HEK293 (cell line): ENCODE results near the gene PRSS2.
"Not testable (repeated sequence)": the region's sequence is repeated elsewhere in the genome, so short reads cannot be mapped to it uniquely, and the experiment has no call there.

Source experiments
- CTCF ChIA-PET: fragments of 350-600 bp; formaldehyde crosslinking; extraction: SDS; loops from one replicate; lab custom pipeline; 2021; ENCODE audit warnings: antibody characterized with exemption; lab: Yijun Ruan, JAX
- POLR2A ChIA-PET: fragments of 300-600 bp; formaldehyde crosslinking; extraction: SDS; loops from one replicate; lab custom pipeline; 2020; ENCODE audit warnings: antibody characterized with exemption, inconsistent platforms; lab: Yijun Ruan, JAX
- H3K27ac ChIP-seq: fragments of 200-500 bp; sonication (Bioruptor generic); 2 replicates; pipeline ENCODE4 v1.5.1; 2014; ENCODE audit warnings: low read depth, low read length, control low read depth, inconsistent platforms; ENCODE audit errors: extremely low read depth
- H3K36me3 ChIP-seq, 2 experiments: fragments of 200-500 bp in 1 of 2; sonication (Bioruptor generic) in 1 of 2; 1 replicate in 1 of 2; 2 replicates in 1 of 2; pipeline ENCODE4 v1.5.1; 2014 to 2017; ENCODE audit warnings: inconsistent platforms in 2 of 2, low read length in 2 of 2; ENCODE audit not compliant: control insufficient read depth in 2 of 2, insufficient read depth in 1 of 2
- H3K4me1 ChIP-seq: fragments of 200-500 bp; sonication (Bioruptor generic); 2 replicates; pipeline ENCODE4 v1.5.1; 2014; ENCODE audit warnings: mild to moderate bottlenecking, low read length, inconsistent platforms; ENCODE audit not compliant: control insufficient read depth, insufficient read depth
- H3K4me3 ChIP-seq: 2 replicates; pipeline ENCODE4 v1.5.1; 2011; ENCODE audit warnings: low read depth, mild to moderate bottlenecking, control low read depth, low read length, moderate library complexity
- H3K9me3 ChIP-seq: fragments of 200-500 bp; sonication (Bioruptor generic); 2 replicates; pipeline ENCODE4 v1.5.1; 2014; ENCODE audit warnings: low read depth, low read length, inconsistent platforms; ENCODE audit not compliant: control insufficient read depth, insufficient read depth
- FEZF1 ChIP-seq: fragments of 450-650 bp; formaldehyde crosslinking; IDR thresholded peaks from 2 replicates; pipeline ENCODE4 v1.5.1; 2016; ENCODE audit warnings: missing biosample characterization, missing genetic modification characterization
- GLI2 ChIP-seq: fragments of 450-650 bp; formaldehyde crosslinking; IDR thresholded peaks from 2 replicates; pipeline ENCODE4; 2017; ENCODE audit warnings: missing biosample characterization, missing genetic modification characterization, low read depth, borderline replicate concordance
- KLF17 ChIP-seq: fragments of 450-650 bp; formaldehyde crosslinking; IDR thresholded peaks from 2 replicates; pipeline ENCODE4 v1.5.1; 2016; ENCODE audit warnings: missing biosample characterization, missing genetic modification characterization
- SP2 ChIP-seq: fragments of 450-650 bp; formaldehyde crosslinking; IDR thresholded peaks from 2 replicates; pipeline ENCODE4 v1.5.1; 2016; ENCODE audit warnings: missing biosample characterization, missing genetic modification characterization
- TCF7L2 ChIP-seq: IDR thresholded peaks from 2 replicates; pipeline ENCODE4 v1.6.1; 2011; ENCODE audit warnings: low read depth, mild to moderate bottlenecking, inconsistent platforms, low read length, moderate library complexity, borderline replicate concordance
- TRIM28 ChIP-seq: IDR thresholded peaks from 2 replicates; pipeline ENCODE4 v1.6.1; 2011; ENCODE audit warnings: low read length, control low read depth, borderline replicate concordance
- ZBTB17 ChIP-seq: fragments of 450-650 bp; formaldehyde crosslinking; IDR thresholded peaks from 2 replicates; pipeline ENCODE4 v1.5.1; 2016; ENCODE audit warnings: missing biosample characterization, missing genetic modification characterization
- ZBTB44 ChIP-seq: fragments of 450-650 bp; IDR thresholded peaks from 2 replicates; pipeline ENCODE4 v1.5.1; 2018; ENCODE audit warnings: missing biosample characterization, mild to moderate bottlenecking, missing genetic modification characterization
- ZIC2 ChIP-seq: fragments of 450-650 bp; formaldehyde crosslinking; IDR thresholded peaks from 2 replicates; pipeline ENCODE4 v1.5.1; 2016; ENCODE audit warnings: missing biosample characterization, missing genetic modification characterization
- ZNF23 ChIP-seq: fragments of 450-650 bp; formaldehyde crosslinking; IDR thresholded peaks from 2 replicates; pipeline ENCODE4 v1.5.1; 2016; ENCODE audit warnings: missing biosample characterization, missing genetic modification characterization, borderline replicate concordance
- ZNF248 ChIP-seq: fragments of 450-650 bp; formaldehyde crosslinking; IDR thresholded peaks from 2 replicates; pipeline ENCODE4 v1.5.1; 2017; ENCODE audit warnings: missing biosample characterization, missing genetic modification characterization
- ZNF311 ChIP-seq: fragments of 450-650 bp; formaldehyde crosslinking; IDR thresholded peaks from 2 replicates; pipeline ENCODE4 v1.5.1; 2017; ENCODE audit warnings: missing biosample characterization, missing genetic modification characterization, borderline replicate concordance
- ZNF433 ChIP-seq: fragments of 450-650 bp; formaldehyde crosslinking; IDR thresholded peaks from 2 replicates; pipeline ENCODE4 v1.5.1; 2016; ENCODE audit warnings: missing biosample characterization, missing genetic modification characterization, low read depth
- ZNF510 ChIP-seq: fragments of 450-650 bp; formaldehyde crosslinking; IDR thresholded peaks from 2 replicates; pipeline ENCODE4 v1.5.1; 2018; ENCODE audit warnings: mild to moderate bottlenecking, missing genetic modification characterization, missing biosample characterization; ENCODE audit not compliant: insufficient replicate concordance
- ZNF530 ChIP-seq: fragments of 450-650 bp; formaldehyde crosslinking; IDR thresholded peaks from 2 replicates; pipeline ENCODE4 v1.5.1; 2016; ENCODE audit warnings: low read depth, missing biosample characterization, missing genetic modification characterization
- ZNF560 ChIP-seq: fragments of 450-650 bp; formaldehyde crosslinking; IDR thresholded peaks from 2 replicates; pipeline ENCODE4 v1.5.1; 2017; ENCODE audit warnings: missing biosample characterization, missing genetic modification characterization, borderline replicate concordance
- ZNF677 ChIP-seq: fragments of 450-650 bp; IDR thresholded peaks from 2 replicates; pipeline ENCODE4 v1.5.0; 2018; ENCODE audit warnings: missing biosample characterization, mild to moderate bottlenecking, missing genetic modification characterization, moderate library complexity
- ZNF76 ChIP-seq: fragments of 450-650 bp; formaldehyde crosslinking; IDR thresholded peaks from 2 replicates; pipeline ENCODE4; 2016; ENCODE audit warnings: low read depth, missing biosample characterization, missing genetic modification characterization, borderline replicate concordance
- ZNF776 ChIP-seq: fragments of 450-650 bp; formaldehyde crosslinking; IDR thresholded peaks from 2 replicates; pipeline ENCODE4 v1.5.0; 2017; ENCODE audit warnings: missing biosample characterization, missing genetic modification characterization, borderline replicate concordance
- ZNF830 ChIP-seq: fragments of 450-650 bp; IDR thresholded peaks from 2 replicates; pipeline ENCODE4 v1.5.0; 2018; ENCODE audit warnings: missing biosample characterization, missing genetic modification characterization, low read depth, mild to moderate bottlenecking, moderate library complexity
- ZNF837 ChIP-seq: fragments of 450-650 bp; formaldehyde crosslinking; IDR thresholded peaks from 2 replicates; pipeline ENCODE4 v1.5.1; 2016; ENCODE audit warnings: missing biosample characterization, missing genetic modification characterization
- ZSCAN4 ChIP-seq: fragments of 450-650 bp; formaldehyde crosslinking; IDR thresholded peaks from 2 replicates; pipeline ENCODE4 v1.5.1; 2017; ENCODE audit warnings: missing biosample characterization, missing genetic modification characterization
- ZXDB ChIP-seq: fragments of 450-650 bp; formaldehyde crosslinking; IDR thresholded peaks from 2 replicates; pipeline ENCODE4 v1.5.1; 2016; ENCODE audit warnings: missing biosample characterization, missing genetic modification characterization
- TF ChIP-seq, protein P1 (sequence below): fragments of 450-650 bp; formaldehyde crosslinking; IDR thresholded peaks from 2 replicates; pipeline ENCODE4 v1.5.1; 2016; ENCODE audit warnings: missing biosample characterization, missing genetic modification characterization

The PRSS2 gene

DNA sequence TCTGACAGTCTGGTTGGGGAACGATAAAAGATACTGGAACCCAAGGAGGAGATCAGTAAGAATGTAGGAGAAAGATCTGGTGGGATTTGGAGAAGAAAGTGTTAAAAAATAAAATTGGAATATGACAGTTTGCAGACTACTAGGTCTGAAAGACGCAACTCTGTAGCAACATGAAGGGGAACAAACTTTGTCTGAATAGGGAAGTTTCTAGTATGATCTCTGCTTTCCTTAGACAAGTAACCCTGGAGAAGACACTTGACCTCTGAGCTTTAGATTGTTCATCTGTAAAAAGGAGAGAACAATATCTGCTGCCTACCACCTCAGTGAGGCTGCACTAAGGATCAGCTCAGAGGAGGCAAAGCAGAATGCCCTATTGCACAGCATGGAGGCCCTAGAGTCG, 24.5 kb upstream of the PRSS2 start:
- Histone ChIP-seq H3K36me3 (no peaks in the 10 kb centered on the region), H3K27ac (no peak overlapping the region), H3K9me3 (no peaks in the 10 kb centered on the region), H3K4me1 (no peaks in the 10 kb centered on the region), H3K4me3 (no peak overlapping the region)
- CTCF ChIA-PET = no interaction called here
- POLR2A ChIA-PET = no interaction called here
- TF ChIP-seq GLI2 (tag by site-specific recombination) (no peak), ZNF776 (tag by site-specific recombination) (no peak), ZNF311 (tag by site-specific recombination) (no peak), ZNF23 (tag by site-specific recombination) (no peak), TCF7L2 (no peak), ZNF433 (tag by site-specific recombination) (no peak), ZNF248 (tag by site-specific recombination) (no peak)

- H3K9me3 ChIP-seq, H3K4me1 ChIP-seq, H3K27ac ChIP-seq, H3K36me3 ChIP-seq, POLR2A ChIA-PET, H3K4me3 ChIP-seq: not testable (repeated sequence)
- CTCF ChIA-PET = interaction anchor here (1.8 kb wide), 1 partner anchor 35 kb away, joined by 4 read pairs; no protein-coding TSS in a partner anchor
Observed at GRCh38 chr7:142748410-142748809, 22.4 kb upstream of the PRSS2 start.

GRCh38 chr7:142749218-142749993, 21.4 kb upstream of the PRSS2 start, which contains the start of gene PRSS1:
TSS of gene PRSS1 (plus strand) at chr7:142749472. CDS start at chr7:142749485, 13 bp downstream.
- CTCF ChIA-PET = interaction anchor here (2.4 kb wide), 1 partner anchor 36 kb away, joined by 9 read pairs; no protein-coding TSS in a partner anchor
- TF ChIP-seq ZBTB17 (tag by site-specific recombination) = no peak
- TF ChIP-seq ZNF510 (tag by site-specific recombination) = no peak
- TF ChIP-seq ZNF560 (tag by site-specific recombination) = no peak
- TF ChIP-seq SP2 = no peak
- TF ChIP-seq KLF17 (tag by site-specific recombination) = no peak
- TF ChIP-seq ZNF837 = no peak
- TF ChIP-seq, protein P1, sequence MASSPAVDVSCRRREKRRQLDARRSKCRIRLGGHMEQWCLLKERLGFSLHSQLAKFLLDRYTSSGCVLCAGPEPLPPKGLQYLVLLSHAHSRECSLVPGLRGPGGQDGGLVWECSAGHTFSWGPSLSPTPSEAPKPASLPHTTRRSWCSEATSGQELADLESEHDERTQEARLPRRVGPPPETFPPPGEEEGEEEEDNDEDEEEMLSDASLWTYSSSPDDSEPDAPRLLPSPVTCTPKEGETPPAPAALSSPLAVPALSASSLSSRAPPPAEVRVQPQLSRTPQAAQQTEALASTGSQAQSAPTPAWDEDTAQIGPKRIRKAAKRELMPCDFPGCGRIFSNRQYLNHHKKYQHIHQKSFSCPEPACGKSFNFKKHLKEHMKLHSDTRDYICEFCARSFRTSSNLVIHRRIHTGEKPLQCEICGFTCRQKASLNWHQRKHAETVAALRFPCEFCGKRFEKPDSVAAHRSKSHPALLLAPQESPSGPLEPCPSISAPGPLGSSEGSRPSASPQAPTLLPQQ (tag by site-specific recombination) = no peak
- no peak for TF ChIP-seq FEZF1 (tag by site-specific recombination)
- no peak for TF ChIP-seq ZSCAN4 (tag by site-specific recombination)
- TF ChIP-seq ZBTB44 (tag by site-specific recombination) = no peak
- TF ChIP-seq ZIC2 = no peak
- TF ChIP-seq ZNF677 = no peak
- no peak for TF ChIP-seq ZNF830 (tag by site-specific recombination)
- TF ChIP-seq ZNF530 = no peak
- TF ChIP-seq TRIM28 = no peak
- no peak for TF ChIP-seq ZXDB (tag by site-specific recombination)
- TF ChIP-seq ZNF76 (tag by site-specific recombination) = no peak
- H3K9me3 ChIP-seq = no peaks in the 10 kb centered on the region
- H3K4me3 ChIP-seq = no peak within 1 kb of the TSS
- no peaks in the 10 kb centered on the region for H3K36me3 ChIP-seq
- POLR2A ChIA-PET = no interaction called here
- H3K4me1 ChIP-seq = no peaks in the 10 kb centered on the region
- H3K27ac ChIP-seq = no peak within 1 kb of the TSS
